HL-60 (cell line): Measurements from ENCODE around the gene SP5.

Source experiments
- DNase-seq, 2 experiments: peaks; one replicate each; pipeline ENCODE4 v3.0.0-alpha.2; 2010 to 2020; ENCODE audit warnings: low read depth in 1 of 2, low spot score in 1 of 2
- H3K27ac ChIP-seq: fragments of 250-450 bp; sonication (Bioruptor Pico); replicated peaks from 2 replicates; pipeline ENCODE4 v1.5.1; 2020; ENCODE audit warnings: mild to moderate bottlenecking, moderate library complexity
- H3K27me3 ChIP-seq: fragments of 250-450 bp; sonication (Bioruptor Pico); 2 replicates; pipeline ENCODE4 v1.5.1; 2021; ENCODE audit warnings: mild to moderate bottlenecking, moderate library complexity; ENCODE audit not compliant: insufficient read depth, poor library complexity, severe bottlenecking
- H3K4me3 ChIP-seq: replicated peaks from 2 replicates; pipeline ENCODE4 v1.5.1; 2011; ENCODE audit warnings: mild to moderate bottlenecking, control low read depth, low read length; ENCODE audit not compliant: insufficient read depth
- GABPA ChIP-seq: IDR thresholded peaks from 2 replicates; pipeline ENCODE4 v1.6.1; 2012; ENCODE audit warnings: low read depth
- POLR2AphosphoS5 ChIP-seq: IDR thresholded peaks from 2 replicates; pipeline ENCODE4 v1.6.1; 2012; ENCODE audit warnings: low read depth
- SPI1 ChIP-seq: IDR thresholded peaks from 2 replicates; pipeline ENCODE4 v1.6.1; 2012; ENCODE audit warnings: low read depth, mild to moderate bottlenecking, borderline replicate concordance
- long read RNA-seq: library from polyadenylated mRNA; unstranded; transcript quantifications from one replicate; pipeline ENCODE4 v2.0.0, GENCODE V29; 2020
- TF ChIP-seq, protein P1 (sequence below): IDR thresholded peaks from one replicate; pipeline ENCODE4 v1.5.1; 2011; ENCODE audit warnings: low read length, control low read depth, inconsistent platforms; ENCODE audit not compliant: insufficient read depth
- TF ChIP-seq, protein P2 (sequence below): IDR thresholded peaks from 2 replicates; pipeline ENCODE4 v1.6.1; 2012; ENCODE audit warnings: low read depth; ENCODE audit not compliant: insufficient replicate concordance

Gene SP5
- long read RNA-seq: 0 reads

DNA sequence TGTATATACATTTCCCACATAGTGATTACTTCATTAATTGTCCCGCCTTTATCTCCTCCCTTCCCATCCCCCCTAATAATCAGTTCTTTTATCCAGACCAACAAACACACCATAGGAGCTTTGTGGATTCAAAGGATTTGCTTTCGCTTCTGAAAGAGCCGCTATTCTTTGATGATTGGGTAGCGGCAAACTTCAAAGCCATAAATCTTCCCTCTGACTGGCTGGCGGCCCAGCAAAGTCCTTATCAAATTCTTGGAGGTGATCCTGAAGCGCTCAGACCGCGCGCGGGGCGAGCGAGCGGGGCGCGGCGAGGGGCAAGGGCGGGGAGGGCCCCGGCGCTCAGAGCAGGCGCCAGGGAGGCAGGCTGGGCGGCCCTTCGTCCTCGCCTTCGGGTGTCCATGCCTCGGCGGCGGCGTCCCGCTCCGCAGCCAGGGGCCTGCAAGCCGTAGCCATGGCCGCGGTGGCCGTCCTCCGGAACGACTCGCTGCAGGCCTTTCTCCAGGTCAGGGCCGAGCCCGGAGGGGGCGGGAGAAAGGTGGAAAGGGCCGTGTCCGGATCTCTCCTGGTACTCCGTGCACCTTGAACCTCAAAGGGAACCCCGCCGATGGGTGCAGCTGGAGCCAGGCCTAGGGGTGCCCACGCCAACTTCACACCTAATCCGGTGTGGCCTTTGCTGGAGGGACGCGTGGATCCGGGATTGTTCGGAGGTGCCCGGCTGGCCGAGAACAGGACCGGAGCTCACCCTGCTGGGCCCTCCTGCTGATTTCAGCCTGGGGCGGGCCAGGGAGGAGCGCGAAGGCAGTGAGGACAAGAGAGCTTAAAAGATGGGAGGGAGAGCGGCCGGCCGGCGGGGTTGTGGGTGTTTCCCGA is at the start of gene SP5:
TSS of gene SP5 (plus strand) at position 276 of the 870 bp plus-strand sequence. CDS start at position 452, 176 bp downstream.
- peak within 1 kb of the TSS; percentile 38 for H3K4me3 ChIP-seq
- no peak for DNase-seq
- peaks cover 84% of the 10 kb centered on the region for H3K27me3 ChIP-seq
- no peak for TF ChIP-seq GABPA
- no peak for TF ChIP-seq SPI1
- TF ChIP-seq POLR2AphosphoS5: no peak
- TF ChIP-seq, protein P1, sequence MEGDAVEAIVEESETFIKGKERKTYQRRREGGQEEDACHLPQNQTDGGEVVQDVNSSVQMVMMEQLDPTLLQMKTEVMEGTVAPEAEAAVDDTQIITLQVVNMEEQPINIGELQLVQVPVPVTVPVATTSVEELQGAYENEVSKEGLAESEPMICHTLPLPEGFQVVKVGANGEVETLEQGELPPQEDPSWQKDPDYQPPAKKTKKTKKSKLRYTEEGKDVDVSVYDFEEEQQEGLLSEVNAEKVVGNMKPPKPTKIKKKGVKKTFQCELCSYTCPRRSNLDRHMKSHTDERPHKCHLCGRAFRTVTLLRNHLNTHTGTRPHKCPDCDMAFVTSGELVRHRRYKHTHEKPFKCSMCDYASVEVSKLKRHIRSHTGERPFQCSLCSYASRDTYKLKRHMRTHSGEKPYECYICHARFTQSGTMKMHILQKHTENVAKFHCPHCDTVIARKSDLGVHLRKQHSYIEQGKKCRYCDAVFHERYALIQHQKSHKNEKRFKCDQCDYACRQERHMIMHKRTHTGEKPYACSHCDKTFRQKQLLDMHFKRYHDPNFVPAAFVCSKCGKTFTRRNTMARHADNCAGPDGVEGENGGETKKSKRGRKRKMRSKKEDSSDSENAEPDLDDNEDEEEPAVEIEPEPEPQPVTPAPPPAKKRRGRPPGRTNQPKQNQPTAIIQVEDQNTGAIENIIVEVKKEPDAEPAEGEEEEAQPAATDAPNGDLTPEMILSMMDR: no peak
- TF ChIP-seq, protein P2, sequence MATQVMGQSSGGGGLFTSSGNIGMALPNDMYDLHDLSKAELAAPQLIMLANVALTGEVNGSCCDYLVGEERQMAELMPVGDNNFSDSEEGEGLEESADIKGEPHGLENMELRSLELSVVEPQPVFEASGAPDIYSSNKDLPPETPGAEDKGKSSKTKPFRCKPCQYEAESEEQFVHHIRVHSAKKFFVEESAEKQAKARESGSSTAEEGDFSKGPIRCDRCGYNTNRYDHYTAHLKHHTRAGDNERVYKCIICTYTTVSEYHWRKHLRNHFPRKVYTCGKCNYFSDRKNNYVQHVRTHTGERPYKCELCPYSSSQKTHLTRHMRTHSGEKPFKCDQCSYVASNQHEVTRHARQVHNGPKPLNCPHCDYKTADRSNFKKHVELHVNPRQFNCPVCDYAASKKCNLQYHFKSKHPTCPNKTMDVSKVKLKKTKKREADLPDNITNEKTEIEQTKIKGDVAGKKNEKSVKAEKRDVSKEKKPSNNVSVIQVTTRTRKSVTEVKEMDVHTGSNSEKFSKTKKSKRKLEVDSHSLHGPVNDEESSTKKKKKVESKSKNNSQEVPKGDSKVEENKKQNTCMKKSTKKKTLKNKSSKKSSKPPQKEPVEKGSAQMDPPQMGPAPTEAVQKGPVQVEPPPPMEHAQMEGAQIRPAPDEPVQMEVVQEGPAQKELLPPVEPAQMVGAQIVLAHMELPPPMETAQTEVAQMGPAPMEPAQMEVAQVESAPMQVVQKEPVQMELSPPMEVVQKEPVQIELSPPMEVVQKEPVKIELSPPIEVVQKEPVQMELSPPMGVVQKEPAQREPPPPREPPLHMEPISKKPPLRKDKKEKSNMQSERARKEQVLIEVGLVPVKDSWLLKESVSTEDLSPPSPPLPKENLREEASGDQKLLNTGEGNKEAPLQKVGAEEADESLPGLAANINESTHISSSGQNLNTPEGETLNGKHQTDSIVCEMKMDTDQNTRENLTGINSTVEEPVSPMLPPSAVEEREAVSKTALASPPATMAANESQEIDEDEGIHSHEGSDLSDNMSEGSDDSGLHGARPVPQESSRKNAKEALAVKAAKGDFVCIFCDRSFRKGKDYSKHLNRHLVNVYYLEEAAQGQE: no peak
- H3K27ac ChIP-seq: no peak within 1 kb of the TSS

GRCh38 chr2:170665743-170666142 is 49.4 kb upstream of the SP5 start:
- Histone ChIP-seq H3K27ac (no peak overlapping the region), H3K4me3 (no peak overlapping the region), H3K27me3 (no peaks in the 10 kb centered on the region)
- no peak for DNase-seq
- TF ChIP-seq GABPA (no peak), SPI1 (no peak)
- TF ChIP-seq, protein P1: no peak

GRCh38 chr2:170669909-170670308 is 45.2 kb upstream of the SP5 start:
- no peak for TF ChIP-seq GABPA
- TF ChIP-seq POLR2AphosphoS5: no peak
- TF ChIP-seq, protein P1: no peak
- TF ChIP-seq SPI1: no peak
- TF ChIP-seq, protein P2: no peak
- no peak for DNase-seq
- H3K27me3 ChIP-seq: peaks cover 2% of the 10 kb centered on the region
- H3K4me3 ChIP-seq: no peak overlapping the region
- no peak overlapping the region for H3K27ac ChIP-seq
